Activated naive CD4-positive, alpha-beta T cell (primary cell): ENCODE measurements around the gene HDAC4.

ENCODE experiments used
- DNase-seq, 4 experiments: peaks; one replicate each; lab custom pipeline; 2025; lab: John Stamatoyannopoulos, UW

HDAC4 gene

GRCh38 chr2:239153806-239154591 is 246.8 kb downstream of the HDAC4 start:
- DNase-seq: no peak

- DNase-seq: no peak
Measured at GRCh38 chr2:239152916-239153305, 247.9 kb downstream of the HDAC4 start.

GRCh38 chr2:239152239-239152915 is 248.4 kb downstream of the HDAC4 start:
- DNase-seq: no peak

- DNase-seq: no peak
Measured at GRCh38 chr2:239151201-239152131, 249.4 kb downstream of the HDAC4 start.

- DNase-seq: peak in 1 of 4 experiments; percentile 13
Measured at GRCh38 chr2:239150125-239151011, 250.5 kb downstream of the HDAC4 start.

GRCh38 chr2:239149501-239149900 is 251.3 kb downstream of the HDAC4 start:
- no peak for DNase-seq

GRCh38 chr2:239148495-239149200 is 252.2 kb downstream of the HDAC4 start:
- DNase-seq: no peak

GRCh38 chr2:239147376-239147775 is 253.4 kb downstream of the HDAC4 start:
- no peak for DNase-seq

- DNase-seq: no peak
Measured at GRCh38 chr2:239146741-239147181, 254.1 kb downstream of the HDAC4 start.

- no peak for DNase-seq
Measured at GRCh38 chr2:239146011-239146641, 254.7 kb downstream of the HDAC4 start.

GRCh38 chr2:239145601-239146000 is 255.2 kb downstream of the HDAC4 start:
- DNase-seq: no peak

- no peak for DNase-seq
Measured at GRCh38 chr2:239145106-239145505, 255.7 kb downstream of the HDAC4 start.

- no peak for DNase-seq
Measured at GRCh38 chr2:239144713-239144999, 256.2 kb downstream of the HDAC4 start.

GRCh38 chr2:239143858-239144712 is 256.7 kb downstream of the HDAC4 start:
- no peak for DNase-seq

GRCh38 chr2:239142806-239143205 is 258.0 kb downstream of the HDAC4 start:
- no peak for DNase-seq

GRCh38 chr2:239142296-239142695 is 258.5 kb downstream of the HDAC4 start:
- DNase-seq: no peak

GRCh38 chr2:239141021-239141760 is 259.6 kb downstream of the HDAC4 start:
- no peak for DNase-seq

GRCh38 chr2:239140346-239141020 is 260.3 kb downstream of the HDAC4 start:
- no peak for DNase-seq
